ENCODE results near the gene NANOS2. TPM values are rescaled to one million over a fixed set of nuclear protein-coding genes. Genes with fewer than 3 reads are reported as not detected.

NANOS2 gene
- total RNA-seq, 4 donors from 2014 or later: not detected

DNA sequence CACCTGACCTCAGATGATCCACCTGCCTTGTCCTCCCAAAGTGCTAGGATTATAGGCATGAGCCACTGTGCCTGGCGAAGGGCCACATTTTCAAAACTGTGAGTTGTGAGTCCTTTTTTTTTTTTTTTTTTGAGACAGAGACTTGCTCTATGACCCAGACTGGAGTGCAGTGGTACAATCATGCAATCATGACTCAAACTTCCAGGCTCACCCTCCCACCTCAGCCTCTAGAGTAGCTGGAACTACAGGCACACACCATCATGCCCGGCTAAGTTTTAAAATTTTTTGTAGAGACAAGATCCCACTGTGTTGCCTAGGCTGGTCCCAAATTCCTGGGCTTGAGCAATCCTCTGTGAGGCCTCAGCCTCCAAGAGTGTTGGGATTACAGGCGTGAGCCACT lies 8.4 kb downstream of the NANOS2 start:
- Histone ChIP-seq H3K9me3 (no peaks in the 10 kb centered on the region), H3K36me3 (no peaks in the 10 kb centered on the region), H3K27me3 (peaks cover 3% of the 10 kb centered on the region), H3K4me3 (no peak overlapping the region), H3K27ac (no peak overlapping the region), H3K4me1 (peaks cover 15% of the 10 kb centered on the region)
- TF ChIP-seq, protein P1, sequence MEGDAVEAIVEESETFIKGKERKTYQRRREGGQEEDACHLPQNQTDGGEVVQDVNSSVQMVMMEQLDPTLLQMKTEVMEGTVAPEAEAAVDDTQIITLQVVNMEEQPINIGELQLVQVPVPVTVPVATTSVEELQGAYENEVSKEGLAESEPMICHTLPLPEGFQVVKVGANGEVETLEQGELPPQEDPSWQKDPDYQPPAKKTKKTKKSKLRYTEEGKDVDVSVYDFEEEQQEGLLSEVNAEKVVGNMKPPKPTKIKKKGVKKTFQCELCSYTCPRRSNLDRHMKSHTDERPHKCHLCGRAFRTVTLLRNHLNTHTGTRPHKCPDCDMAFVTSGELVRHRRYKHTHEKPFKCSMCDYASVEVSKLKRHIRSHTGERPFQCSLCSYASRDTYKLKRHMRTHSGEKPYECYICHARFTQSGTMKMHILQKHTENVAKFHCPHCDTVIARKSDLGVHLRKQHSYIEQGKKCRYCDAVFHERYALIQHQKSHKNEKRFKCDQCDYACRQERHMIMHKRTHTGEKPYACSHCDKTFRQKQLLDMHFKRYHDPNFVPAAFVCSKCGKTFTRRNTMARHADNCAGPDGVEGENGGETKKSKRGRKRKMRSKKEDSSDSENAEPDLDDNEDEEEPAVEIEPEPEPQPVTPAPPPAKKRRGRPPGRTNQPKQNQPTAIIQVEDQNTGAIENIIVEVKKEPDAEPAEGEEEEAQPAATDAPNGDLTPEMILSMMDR (IDR thresholded peaks at IDR 0.05): no peak
- TF ChIP-seq EP300 (IDR thresholded peaks at IDR 0.05) (no peak), POLR2A (IDR thresholded peaks at IDR 0.05) (no peak), POLR2AphosphoS5 (IDR thresholded peaks at IDR 0.05) (no peak)
- no peak for DNase-seq (ENCODE audit: low spot score in 2 of 2)
- WGBS: 87% methylated on average over 3 of the region's 3 CpGs

DNA sequence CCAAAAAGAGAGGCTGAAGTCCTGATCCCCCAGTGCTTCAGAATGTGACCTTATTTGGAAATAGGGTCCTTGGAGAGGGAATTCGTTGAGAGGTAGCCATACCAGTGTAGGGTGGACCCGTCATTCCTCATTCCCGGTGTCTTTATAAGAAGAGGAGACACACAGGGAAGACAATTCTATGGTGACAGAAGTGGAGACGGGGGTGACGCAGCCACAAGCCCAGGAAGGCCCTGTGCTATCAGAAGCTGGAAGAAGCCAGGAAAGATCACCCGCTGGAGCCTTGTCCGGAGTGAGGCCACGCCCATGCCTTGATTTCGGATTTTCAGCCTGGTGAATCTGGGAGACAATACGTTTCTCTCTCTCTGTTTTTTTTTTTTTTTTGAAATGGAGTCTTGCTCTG lies 9.6 kb downstream of the NANOS2 start:
- no peaks in the 10 kb centered on the region for H3K36me3 ChIP-seq
- H3K27me3 ChIP-seq: no peaks in the 10 kb centered on the region
- TF ChIP-seq EP300 (IDR thresholded peaks at IDR 0.05) (no peak), POLR2AphosphoS5 (IDR thresholded peaks at IDR 0.05) (no peak), POLR2A (IDR thresholded peaks at IDR 0.05) (no peak)
- TF ChIP-seq, protein P1 (IDR thresholded peaks at IDR 0.05): no peak
- H3K9me3 ChIP-seq: no peaks in the 10 kb centered on the region
- peaks cover 24% of the 10 kb centered on the region for H3K4me1 ChIP-seq
- 83% methylated on average over 10 of the region's 10 CpGs for WGBS
- no peak overlapping the region for H3K4me3 ChIP-seq
- DNase-seq (ENCODE audit: low spot score in 2 of 2): no peak
- no peak overlapping the region for H3K27ac ChIP-seq

DNA sequence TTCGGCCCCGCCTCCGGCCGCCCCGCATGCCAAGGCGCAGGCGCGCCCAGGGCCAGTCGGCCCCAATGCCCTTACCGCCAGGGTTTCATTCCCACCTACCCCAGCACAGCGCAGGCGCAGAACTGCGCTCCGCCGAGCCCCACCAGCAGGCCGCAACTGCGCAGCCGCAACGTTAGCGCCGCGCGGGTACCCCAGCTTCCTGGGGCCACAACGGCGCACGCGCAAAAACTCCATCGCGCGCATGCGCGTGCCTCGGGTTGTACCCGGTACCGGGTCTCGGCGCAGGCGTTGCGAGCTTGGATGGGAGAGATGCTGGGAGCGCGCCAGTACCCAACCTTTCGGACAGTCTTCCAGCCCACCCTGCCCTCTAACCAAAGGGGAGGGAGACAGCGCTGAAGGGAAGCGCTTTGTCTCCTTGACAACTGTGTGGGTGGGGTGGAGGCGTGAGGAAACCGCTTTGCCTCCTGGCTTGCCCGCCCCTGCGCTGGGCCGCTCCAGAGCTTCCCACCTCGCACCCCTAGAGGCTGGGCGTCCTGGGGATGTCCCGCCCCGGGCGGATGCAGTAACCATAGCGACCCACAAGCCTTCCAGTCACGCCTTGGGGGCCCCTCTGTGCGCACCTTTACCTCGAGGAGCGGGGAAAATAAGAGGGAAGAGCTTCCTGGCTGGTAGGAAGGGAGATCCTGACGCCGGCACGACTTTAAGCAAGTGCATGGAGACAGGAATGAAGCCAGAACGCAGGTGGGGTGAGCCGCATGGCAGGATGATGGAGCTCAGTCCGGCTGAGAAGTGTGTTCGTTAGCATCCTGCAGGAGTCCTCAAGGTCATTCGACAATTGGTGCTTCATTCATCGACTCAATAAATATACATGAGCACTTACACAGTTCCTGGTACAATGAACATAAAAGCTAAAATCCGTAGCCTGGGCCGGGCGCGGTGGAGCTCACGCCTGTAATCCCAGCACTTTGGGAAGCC lies 11.6 kb downstream of the NANOS2 start:
- TF ChIP-seq POLR2A (IDR thresholded peaks at IDR 0.05) (no peak), POLR2AphosphoS5 (IDR thresholded peaks at IDR 0.05) (peak in 2 of 3 donors; percentile 35 to 72)
- Histone ChIP-seq H3K4me3 (peak overlapping the region; percentile 72), H3K36me3 (peaks cover 15% of the 10 kb centered on the region), H3K27me3 (no peaks in the 10 kb centered on the region), H3K4me1 (peaks cover 24% of the 10 kb centered on the region), H3K27ac (peak overlapping the region; percentile 26), H3K9me3 (no peaks in the 10 kb centered on the region)
- WGBS: 7% methylated on average over 22 of the region's 73 CpGs
- peak; percentile 96 to 97 for DNase-seq (ENCODE audit: low spot score in 2 of 2)

DNA sequence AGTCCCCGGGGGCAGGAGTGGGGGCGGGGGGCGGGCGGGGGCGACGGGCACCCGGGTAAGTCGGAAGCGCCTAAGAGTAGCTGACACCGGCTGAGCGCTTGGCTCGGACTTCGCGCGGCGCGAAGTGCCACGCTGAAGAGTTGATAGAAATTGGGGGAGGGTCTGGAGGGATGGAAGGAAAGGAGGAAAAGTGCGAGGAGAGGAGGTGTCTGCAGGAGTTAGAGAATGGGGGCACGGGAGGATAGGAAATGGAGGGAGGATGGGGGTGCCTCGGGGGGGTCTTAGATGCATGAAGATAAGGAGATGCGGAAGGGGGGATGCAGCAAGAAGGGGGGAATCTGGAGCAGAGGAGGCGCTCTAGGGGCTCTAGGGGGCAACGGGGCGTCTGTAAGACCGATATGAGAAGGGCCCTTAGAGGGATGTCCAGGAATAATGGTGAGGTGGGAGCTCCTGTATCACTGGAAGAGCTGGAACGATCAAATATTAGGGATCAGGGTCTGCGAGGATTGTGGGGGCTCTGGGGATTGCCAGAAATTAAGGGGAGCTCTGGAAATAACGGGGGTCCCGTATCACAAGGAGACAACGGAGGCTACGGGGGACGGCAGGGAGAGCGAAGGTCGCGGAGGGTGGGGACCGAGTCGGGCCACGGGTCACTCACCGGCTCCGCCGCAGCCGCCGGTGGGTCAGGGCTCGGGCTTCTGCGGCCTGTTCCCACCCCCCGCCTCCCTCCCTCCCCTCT lies 12.5 kb downstream of the NANOS2 start, which contains the start of gene MYPOP:
MYPOP (minus strand) TSS at position 702 of the 739 bp plus-strand sequence. CDS start 840 bp downstream, outside the sequence.
- no peak for DNase-seq (ENCODE audit: low spot score in 2 of 2)
- Histone ChIP-seq H3K4me1 (peaks cover 24% of the 10 kb centered on the region), H3K9me3 (no peaks in the 10 kb centered on the region), H3K36me3 (peaks cover 22% of the 10 kb centered on the region), H3K27me3 (no peaks in the 10 kb centered on the region), H3K27ac (peak within 1 kb of the TSS; percentile 26), H3K4me3 (peak within 1 kb of the TSS; percentile 72)
- WGBS: under 1% methylated on average over 33 of the region's 47 CpGs
- TF ChIP-seq, protein P1 (IDR thresholded peaks at IDR 0.05): no peak
- TF ChIP-seq POLR2A (IDR thresholded peaks at IDR 0.05) (no peak), EP300 (IDR thresholded peaks at IDR 0.05) (no peak), POLR2AphosphoS5 (IDR thresholded peaks at IDR 0.05) (no peak)

DNA sequence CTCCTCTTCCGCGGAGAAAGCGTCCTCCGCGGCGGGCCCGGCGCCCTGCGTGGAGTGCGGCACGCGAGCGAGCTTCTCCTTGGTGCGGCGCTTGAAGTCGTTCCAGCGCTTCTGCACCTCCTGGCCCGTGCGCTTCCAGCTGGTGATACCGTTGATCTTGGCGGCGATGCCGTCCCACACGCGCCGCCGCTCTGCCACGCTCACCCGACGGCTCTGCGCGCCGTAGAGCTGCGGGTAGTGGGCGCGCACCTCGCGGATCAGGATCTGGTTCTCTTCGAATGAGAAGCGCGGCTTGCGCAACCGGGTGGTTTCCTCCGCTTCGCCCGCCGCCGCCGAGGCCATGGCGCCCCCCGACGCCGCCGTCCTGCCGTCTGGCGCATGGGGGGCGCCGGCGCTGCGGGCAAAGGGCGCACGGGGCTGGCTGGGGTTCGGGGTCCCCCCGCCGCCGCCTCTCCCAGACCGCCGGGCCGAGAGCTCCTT lies 13.1 kb downstream of the NANOS2 start:
- no peak for TF ChIP-seq POLR2AphosphoS5 (IDR thresholded peaks at IDR 0.05)
- no peak for TF ChIP-seq POLR2A (IDR thresholded peaks at IDR 0.05)
- TF ChIP-seq, protein P1 (IDR thresholded peaks at IDR 0.05): no peak
- TF ChIP-seq EP300 (IDR thresholded peaks at IDR 0.05): no peak
- no CpG with 5 or more reads among the region's 69 CpGs for WGBS
- DNase-seq (ENCODE audit: low spot score in 2 of 2): peak in 1 of 2 donors; percentile 68
- Histone ChIP-seq H3K27me3 (no peaks in the 10 kb centered on the region), H3K27ac (no peak overlapping the region), H3K4me3 (peak overlapping the region; percentile 72), H3K4me1 (peaks cover 24% of the 10 kb centered on the region), H3K36me3 (peaks cover 25% of the 10 kb centered on the region), H3K9me3 (no peaks in the 10 kb centered on the region)

Measured in suprapubic skin (tissue), 4 donors.